ENCODE data around the gene ITGA1.
"Not testable (repeated sequence)": the region's sequence is repeated elsewhere in the genome, so short reads cannot be mapped to it uniquely, and the experiment has no call there.

ITGA1 gene

GRCh38 chr5:52956915-52957747 is 169.4 kb downstream of the ITGA1 start:
- no peak for DNase-seq (ENCODE audit: low spot score)

GRCh38 chr5:52961274-52961681 is 173.6 kb downstream of the ITGA1 start:
- no peak for DNase-seq (ENCODE audit: low spot score)

GRCh38 chr5:52963636-52964035 is 175.9 kb downstream of the ITGA1 start:
- DNase-seq (ENCODE audit: low spot score) = no peak

- DNase-seq (ENCODE audit: low spot score) = no peak
These were observed 176.4 kb downstream of the ITGA1 start for GRCh38 chr5:52964138-52964537.

- not testable (repeated sequence) for DNase-seq (ENCODE audit: low spot score)
These were observed 188.4 kb downstream of the ITGA1 start for GRCh38 chr5:52976157-52976556.

GRCh38 chr5:52977264-52977897 is 189.7 kb downstream of the ITGA1 start:
- DNase-seq (ENCODE audit: low spot score) = no peak

GRCh38 chr5:52981507-52981906 is 193.8 kb downstream of the ITGA1 start:
- no peak for DNase-seq (ENCODE audit: low spot score)

- no peak for DNase-seq (ENCODE audit: low spot score)
These were observed 196.3 kb downstream of the ITGA1 start for GRCh38 chr5:52983731-52984636.

GRCh38 chr5:52985306-52985705 is 197.6 kb downstream of the ITGA1 start:
- DNase-seq (ENCODE audit: low spot score) = no peak

GRCh38 chr5:52987711-52988331 is 200.1 kb downstream of the ITGA1 start:
- peak; percentile 55 for DNase-seq (ENCODE audit: low spot score)

GRCh38 chr5:52988335-52989024 is 200.8 kb downstream of the ITGA1 start:
- DNase-seq (ENCODE audit: low spot score) = peak; percentile 2

GRCh38 chr5:52989025-52989780 is 201.5 kb downstream of the ITGA1 start, which contains the start of gene ITGA2:
Gene ITGA2 (plus strand): TSS chr5:52989352. CDS start chr5:52989469, 117 bp downstream.
- DNase-seq (ENCODE audit: low spot score) = peak; percentile 2

GRCh38 chr5:52989781-52990527 is 202.2 kb downstream of the ITGA1 start:
- DNase-seq (ENCODE audit: low spot score) = peak; percentile 25

GRCh38 chr5:52990528-52990925 is 202.8 kb downstream of the ITGA1 start:
- DNase-seq (ENCODE audit: low spot score) = no peak

- DNase-seq (ENCODE audit: low spot score) = no peak
These were observed 205.7 kb downstream of the ITGA1 start for GRCh38 chr5:52993367-52993766.

- no peak for DNase-seq (ENCODE audit: low spot score)
These were observed 206.6 kb downstream of the ITGA1 start for GRCh38 chr5:52994266-52994665.

- DNase-seq (ENCODE audit: low spot score) = no peak
These were observed 207.4 kb downstream of the ITGA1 start for GRCh38 chr5:52995095-52995494.

GRCh38 chr5:52995914-52996313 is 208.2 kb downstream of the ITGA1 start:
- DNase-seq (ENCODE audit: low spot score) = no peak

- DNase-seq (ENCODE audit: low spot score) = no peak
These were observed 209.3 kb downstream of the ITGA1 start for GRCh38 chr5:52996979-52997378.

- no peak for DNase-seq (ENCODE audit: low spot score)
These were observed 209.7 kb downstream of the ITGA1 start for GRCh38 chr5:52997424-52997823.

Data from CD4-positive, alpha-beta T cell treated with Interleukin-15 for 4 hours (primary cell).